Stimulated activated CD4-positive, alpha-beta T cell treated with anti-CD3 and anti-CD28 coated beads, Interleukin-15, amount 100 ng/mL, for 24 hours (primary cell): ENCODE measurements around the gene KLHL21.
"Not testable (repeated sequence)": the region's sequence is repeated elsewhere in the genome, so short reads cannot be mapped to it uniquely, and the experiment has no call there.

Experiments used
- DNase-seq: peaks from one replicate; pipeline ENCODE4 v3.0.0-alpha.2; 2020

KLHL21 gene

GRCh38 chr1:6602669-6603237, at the start of gene KLHL21:
Gene KLHL21 (minus strand): TSS chr1:6602869. CDS start chr1:6602817, 52 bp downstream.
- peak; percentile 93 for DNase-seq

GRCh38 chr1:6651909-6652308, 49.2 kb upstream of the KLHL21 start:
- DNase-seq = no peak

- no peak for DNase-seq
Measured at GRCh38 chr1:6648556-6648955, 45.9 kb upstream of the KLHL21 start.

- no peak for DNase-seq
Measured at GRCh38 chr1:6646499-6647148, 44.0 kb upstream of the KLHL21 start.

GRCh38 chr1:6645018-6645417, 42.3 kb upstream of the KLHL21 start:
- DNase-seq = no peak

GRCh38 chr1:6640867-6641266, 38.2 kb upstream of the KLHL21 start:
- DNase-seq = not testable (repeated sequence)

GRCh38 chr1:6638226-6638625, 35.6 kb upstream of the KLHL21 start:
- no peak for DNase-seq

GRCh38 chr1:6637770-6638169, 35.1 kb upstream of the KLHL21 start:
- no peak for DNase-seq

GRCh38 chr1:6636778-6637177, 34.1 kb upstream of the KLHL21 start:
- DNase-seq = not testable (repeated sequence)

GRCh38 chr1:6635910-6636760, 33.5 kb upstream of the KLHL21 start:
- no peak for DNase-seq

GRCh38 chr1:6635161-6635909, 32.7 kb upstream of the KLHL21 start:
- no peak for DNase-seq

- peak; percentile 57 for DNase-seq
Measured at GRCh38 chr1:6634371-6635052, 31.8 kb upstream of the KLHL21 start.

- no peak for DNase-seq
Measured at GRCh38 chr1:6632588-6633514, 30.2 kb upstream of the KLHL21 start.

- no peak for DNase-seq
Measured at GRCh38 chr1:6631058-6631457, 28.4 kb upstream of the KLHL21 start.

GRCh38 chr1:6630027-6630426, 27.4 kb upstream of the KLHL21 start:
- DNase-seq = no peak

- DNase-seq = no peak
Measured at GRCh38 chr1:6628971-6629479, 26.4 kb upstream of the KLHL21 start.

- no peak for DNase-seq
Measured at GRCh38 chr1:6627841-6628545, 25.3 kb upstream of the KLHL21 start.

- DNase-seq = no peak
Measured at GRCh38 chr1:6627031-6627430, 24.4 kb upstream of the KLHL21 start.

- DNase-seq = peak; percentile 27
Measured at GRCh38 chr1:6625584-6626149, 23.0 kb upstream of the KLHL21 start.
